Measurements from ENCODE around the gene GTF2H4.
"Not testable (repeated sequence)": the region's sequence is repeated elsewhere in the genome, so short reads cannot be mapped to it uniquely, and the experiment has no call there.

GTF2H4 gene

GRCh38 chr6:30917487-30917886 lies 9.5 kb downstream of the GTF2H4 start:
- TF ChIP-seq FOXP2 (optimal IDR thresholded peaks at IDR 0.05; ENCODE audit: control extremely low read depth, extremely low read length, insufficient read depth), result no peak
- TF ChIP-seq EZH2 (IDR thresholded peaks at IDR 0.05), result no peak
- TF ChIP-seq POLR2AphosphoS5 (IDR thresholded peaks at IDR 0.05; ENCODE audit: borderline replicate concordance, low read depth, low read length), result no peak
- Histone ChIP-seq H3K4me3 (no peak overlapping the region), H3K9ac (ENCODE audit: insufficient read length) (no peak overlapping the region), H3K36me3 (ENCODE audit: insufficient read depth, low read length) (peaks cover 6% of the 10 kb centered on the region; the same call in 1 of the 2 replicates), H3K27ac (no peak overlapping the region), H3K9me3 (ENCODE audit: low read depth, low read length) (no peaks in the 10 kb centered on the region)
- no peak for DNase-seq (ENCODE audit: low read depth, low spot score)

GRCh38 chr6:30918670-30919069 lies 10.7 kb downstream of the GTF2H4 start:
- H3K27ac ChIP-seq, result no peak overlapping the region
- no peak overlapping the region for H3K4me3 ChIP-seq
- H3K9ac ChIP-seq (ENCODE audit: insufficient read length), result no peak overlapping the region
- no peaks in the 10 kb centered on the region for H3K9me3 ChIP-seq (ENCODE audit: low read depth, low read length)
- TF ChIP-seq FOXP2 (optimal IDR thresholded peaks at IDR 0.05; ENCODE audit: control extremely low read depth, extremely low read length, insufficient read depth) (no peak), EZH2 (IDR thresholded peaks at IDR 0.05) (no peak), POLR2AphosphoS5 (IDR thresholded peaks at IDR 0.05; ENCODE audit: borderline replicate concordance, low read depth, low read length) (no peak)
- H3K36me3 ChIP-seq (ENCODE audit: insufficient read depth, low read length), result peaks cover under 1% of the 10 kb centered on the region; the same call in 1 of the 2 replicates
- DNase-seq (ENCODE audit: low read depth, low spot score), result no peak

- no peaks in the 10 kb centered on the region for H3K9me3 ChIP-seq (ENCODE audit: low read depth, low read length)
- no peaks in the 10 kb centered on the region; the same call in 1 of the 2 replicates for H3K36me3 ChIP-seq (ENCODE audit: insufficient read depth, low read length)
- no peak for DNase-seq (ENCODE audit: low read depth, low spot score)
- no peak overlapping the region for H3K9ac ChIP-seq (ENCODE audit: insufficient read length)
- H3K27ac ChIP-seq, result no peak overlapping the region
- TF ChIP-seq EZH2 (IDR thresholded peaks at IDR 0.05), result no peak
- no peak overlapping the region for H3K4me3 ChIP-seq
Measured at GRCh38 chr6:30922447-30922852, 14.4 kb downstream of the GTF2H4 start.

GRCh38 chr6:30924040-30924627 lies 16.1 kb downstream of the GTF2H4 start:
- H3K9me3 ChIP-seq (ENCODE audit: low read depth, low read length); H3K9ac ChIP-seq (ENCODE audit: insufficient read length); H3K36me3 ChIP-seq (ENCODE audit: insufficient read depth, low read length); H3K4me3 ChIP-seq; DNase-seq (ENCODE audit: low read depth, low spot score); H3K27ac ChIP-seq: not testable (repeated sequence)

GRCh38 chr6:30926644-30927043 lies 18.6 kb downstream of the GTF2H4 start:
- no peak for DNase-seq (ENCODE audit: low read depth, low spot score)
- Histone ChIP-seq H3K27ac (no peak overlapping the region), H3K9ac (ENCODE audit: insufficient read length) (no peak overlapping the region), H3K9me3 (ENCODE audit: low read depth, low read length) (no peaks in the 10 kb centered on the region), H3K36me3 (ENCODE audit: insufficient read depth, low read length) (peaks cover 2% of the 10 kb centered on the region; the same call in 1 of the 2 replicates), H3K4me3 (no peak overlapping the region)
- TF ChIP-seq EZH2 (IDR thresholded peaks at IDR 0.05) (no peak), FOXP2 (optimal IDR thresholded peaks at IDR 0.05; ENCODE audit: control extremely low read depth, extremely low read length, insufficient read depth) (no peak), POLR2AphosphoS5 (IDR thresholded peaks at IDR 0.05; ENCODE audit: borderline replicate concordance, low read depth, low read length) (no peak)

GRCh38 chr6:30927080-30927479 lies 19.1 kb downstream of the GTF2H4 start:
- not testable (repeated sequence) for H3K36me3 ChIP-seq (ENCODE audit: insufficient read depth, low read length); DNase-seq (ENCODE audit: low read depth, low spot score); H3K9ac ChIP-seq (ENCODE audit: insufficient read length); H3K4me3 ChIP-seq; H3K27ac ChIP-seq; H3K9me3 ChIP-seq (ENCODE audit: low read depth, low read length)

GRCh38 chr6:30928677-30929076 lies 20.7 kb downstream of the GTF2H4 start:
- Histone ChIP-seq H3K9ac (ENCODE audit: insufficient read length) (no peak overlapping the region), H3K36me3 (ENCODE audit: insufficient read depth, low read length) (peaks cover 2% of the 10 kb centered on the region; the same call in 1 of the 2 replicates), H3K9me3 (ENCODE audit: low read depth, low read length) (no peaks in the 10 kb centered on the region), H3K27ac (no peak overlapping the region), H3K4me3 (no peak overlapping the region)
- no peak for DNase-seq (ENCODE audit: low read depth, low spot score)
- no peak for TF ChIP-seq POLR2AphosphoS5 (IDR thresholded peaks at IDR 0.05; ENCODE audit: borderline replicate concordance, low read depth, low read length)
- TF ChIP-seq FOXP2 (optimal IDR thresholded peaks at IDR 0.05; ENCODE audit: control extremely low read depth, extremely low read length, insufficient read depth), result no peak
- TF ChIP-seq EZH2 (IDR thresholded peaks at IDR 0.05), result no peak

GRCh38 chr6:30930506-30930905 lies 22.5 kb downstream of the GTF2H4 start:
- no peaks in the 10 kb centered on the region for H3K9me3 ChIP-seq (ENCODE audit: low read depth, low read length)
- no peak for TF ChIP-seq POLR2AphosphoS5 (IDR thresholded peaks at IDR 0.05; ENCODE audit: borderline replicate concordance, low read depth, low read length)
- no peak for TF ChIP-seq EZH2 (IDR thresholded peaks at IDR 0.05)
- no peak for TF ChIP-seq FOXP2 (optimal IDR thresholded peaks at IDR 0.05; ENCODE audit: control extremely low read depth, extremely low read length, insufficient read depth)
- H3K36me3 ChIP-seq (ENCODE audit: insufficient read depth, low read length), result peaks cover 2% of the 10 kb centered on the region; the same call in 1 of the 2 replicates
- DNase-seq (ENCODE audit: low read depth, low spot score), result no peak
- no peak overlapping the region for H3K4me3 ChIP-seq
- no peak overlapping the region for H3K9ac ChIP-seq (ENCODE audit: insufficient read length)
- H3K27ac ChIP-seq, result no peak overlapping the region

- Histone ChIP-seq H3K4me3 (no peak overlapping the region), H3K27ac (no peak overlapping the region)
Measured at GRCh38 chr6:30931272-30931671, 23.3 kb downstream of the GTF2H4 start.

More at GRCh38 chr6:30931272-30931671, 23.3 kb downstream of the GTF2H4 start:
- TF ChIP-seq POLR2AphosphoS5 (IDR thresholded peaks at IDR 0.05; ENCODE audit: borderline replicate concordance, low read depth, low read length) (no peak), EZH2 (IDR thresholded peaks at IDR 0.05) (no peak), FOXP2 (optimal IDR thresholded peaks at IDR 0.05; ENCODE audit: control extremely low read depth, extremely low read length, insufficient read depth) (no peak)
- DNase-seq (ENCODE audit: low read depth, low spot score), result no peak
- Histone ChIP-seq H3K9me3 (ENCODE audit: low read depth, low read length) (no peaks in the 10 kb centered on the region), H3K9ac (ENCODE audit: insufficient read length) (no peak overlapping the region), H3K36me3 (ENCODE audit: insufficient read depth, low read length) (peaks cover 2% of the 10 kb centered on the region; the same call in 1 of the 2 replicates)
